ENCODE measurements around the gene TMEM208.

DNA sequence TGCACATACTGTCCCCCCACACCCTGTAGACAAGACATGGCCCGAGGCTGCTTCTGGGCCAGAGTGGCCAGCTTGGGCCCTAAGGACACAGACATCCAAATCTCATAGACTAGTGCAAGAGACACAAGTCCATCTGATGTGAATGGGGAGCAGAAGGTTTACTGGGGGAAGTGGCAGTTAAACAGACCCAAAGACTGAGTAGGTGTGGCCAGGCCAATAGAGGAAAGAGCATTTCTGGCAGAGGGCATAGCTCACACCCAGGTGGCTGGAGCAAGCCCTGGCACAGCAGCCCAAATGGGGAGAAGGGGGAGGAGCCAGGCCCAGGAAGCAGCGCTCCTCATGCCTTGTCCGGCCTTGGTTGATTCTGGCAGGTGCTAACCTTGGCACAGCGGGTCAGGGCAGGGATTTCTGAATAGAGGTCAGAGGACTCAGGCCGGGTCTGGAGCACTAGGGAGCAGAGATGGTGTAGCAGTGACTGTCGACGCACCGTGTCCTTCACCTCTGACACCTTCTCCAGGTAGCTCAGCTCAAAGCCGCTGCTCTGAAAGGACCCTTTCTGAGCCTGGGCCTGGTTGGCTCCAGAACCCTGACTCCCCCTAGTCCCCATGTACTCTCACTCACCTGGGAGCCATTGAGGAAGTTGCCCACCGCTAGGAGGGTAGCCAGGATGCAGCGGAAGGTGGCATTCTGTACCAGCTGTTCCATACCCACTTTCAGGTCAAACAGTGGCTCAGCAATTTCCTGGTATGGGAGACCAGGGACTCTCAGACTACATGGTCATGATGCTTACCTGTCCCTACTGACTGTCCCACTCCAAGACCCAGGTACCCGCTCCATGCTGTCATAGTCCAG is 4.1 kb downstream of the TMEM208 start:
- TF ChIP-seq, protein P1, sequence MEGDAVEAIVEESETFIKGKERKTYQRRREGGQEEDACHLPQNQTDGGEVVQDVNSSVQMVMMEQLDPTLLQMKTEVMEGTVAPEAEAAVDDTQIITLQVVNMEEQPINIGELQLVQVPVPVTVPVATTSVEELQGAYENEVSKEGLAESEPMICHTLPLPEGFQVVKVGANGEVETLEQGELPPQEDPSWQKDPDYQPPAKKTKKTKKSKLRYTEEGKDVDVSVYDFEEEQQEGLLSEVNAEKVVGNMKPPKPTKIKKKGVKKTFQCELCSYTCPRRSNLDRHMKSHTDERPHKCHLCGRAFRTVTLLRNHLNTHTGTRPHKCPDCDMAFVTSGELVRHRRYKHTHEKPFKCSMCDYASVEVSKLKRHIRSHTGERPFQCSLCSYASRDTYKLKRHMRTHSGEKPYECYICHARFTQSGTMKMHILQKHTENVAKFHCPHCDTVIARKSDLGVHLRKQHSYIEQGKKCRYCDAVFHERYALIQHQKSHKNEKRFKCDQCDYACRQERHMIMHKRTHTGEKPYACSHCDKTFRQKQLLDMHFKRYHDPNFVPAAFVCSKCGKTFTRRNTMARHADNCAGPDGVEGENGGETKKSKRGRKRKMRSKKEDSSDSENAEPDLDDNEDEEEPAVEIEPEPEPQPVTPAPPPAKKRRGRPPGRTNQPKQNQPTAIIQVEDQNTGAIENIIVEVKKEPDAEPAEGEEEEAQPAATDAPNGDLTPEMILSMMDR (IDR thresholded peaks at IDR 0.05) = no peak
- no peak for TF ChIP-seq POLR2A (IDR thresholded peaks at IDR 0.05)
